Kidney epithelial cell (primary cell): ENCODE measurements around the gene KCNJ4. TPM values are rescaled to one million over a fixed set of nuclear protein-coding genes. Genes with fewer than 3 reads are reported as not detected.

Source experiments
- DNase-seq: peaks from one replicate; pipeline ENCODE4 v3.0.0-alpha.2; 2010; ENCODE audit warnings: low read depth
- H3K27me3 ChIP-seq: 2 replicates; pipeline ENCODE4 v1.6.0; 2011; ENCODE audit warnings: low read length; ENCODE audit not compliant: control insufficient read depth, insufficient read depth
- H3K36me3 ChIP-seq: 2 replicates; pipeline ENCODE4 v1.5.1; 2011; ENCODE audit warnings: low read length; ENCODE audit not compliant: control insufficient read depth, insufficient read depth
- H3K4me3 ChIP-seq: 2 replicates; pipeline ENCODE4 v1.5.1; 2011; ENCODE audit warnings: low read depth, mild to moderate bottlenecking, control low read depth, low read length
- CTCF ChIP-seq: IDR thresholded peaks from 2 replicates; pipeline ENCODE4 v1.5.1; 2011; ENCODE audit warnings: mild to moderate bottlenecking, moderate library complexity, low read length, control low read depth, inconsistent platforms; ENCODE audit not compliant: insufficient read depth, poor library complexity, severe bottlenecking
- total RNA-seq: library from RNA; depleted of rRNA; stranded (reverse); fragments of >200 nt; gene quantifications from 2 replicates; pipeline ENCODE4 v1.2.3, GENCODE V29; 2015

Gene KCNJ4
- total RNA-seq, 1 donor from 2014 or later, result not detected

- H3K27me3 ChIP-seq, result peaks cover 2% of the 10 kb centered on the region
- no peak for TF ChIP-seq CTCF
- no peaks in the 10 kb centered on the region for H3K36me3 ChIP-seq
- DNase-seq, result no peak
- no peak overlapping the region for H3K4me3 ChIP-seq
Measured at GRCh38 chr22:38418589-38418988, 36.4 kb downstream of the KCNJ4 start.

- no peak for DNase-seq
- no peak for TF ChIP-seq CTCF
- H3K27me3 ChIP-seq, result peaks cover 7% of the 10 kb centered on the region
- H3K36me3 ChIP-seq, result no peaks in the 10 kb centered on the region
- no peak overlapping the region for H3K4me3 ChIP-seq
Measured at GRCh38 chr22:38417252-38418060, 37.5 kb downstream of the KCNJ4 start.

DNA sequence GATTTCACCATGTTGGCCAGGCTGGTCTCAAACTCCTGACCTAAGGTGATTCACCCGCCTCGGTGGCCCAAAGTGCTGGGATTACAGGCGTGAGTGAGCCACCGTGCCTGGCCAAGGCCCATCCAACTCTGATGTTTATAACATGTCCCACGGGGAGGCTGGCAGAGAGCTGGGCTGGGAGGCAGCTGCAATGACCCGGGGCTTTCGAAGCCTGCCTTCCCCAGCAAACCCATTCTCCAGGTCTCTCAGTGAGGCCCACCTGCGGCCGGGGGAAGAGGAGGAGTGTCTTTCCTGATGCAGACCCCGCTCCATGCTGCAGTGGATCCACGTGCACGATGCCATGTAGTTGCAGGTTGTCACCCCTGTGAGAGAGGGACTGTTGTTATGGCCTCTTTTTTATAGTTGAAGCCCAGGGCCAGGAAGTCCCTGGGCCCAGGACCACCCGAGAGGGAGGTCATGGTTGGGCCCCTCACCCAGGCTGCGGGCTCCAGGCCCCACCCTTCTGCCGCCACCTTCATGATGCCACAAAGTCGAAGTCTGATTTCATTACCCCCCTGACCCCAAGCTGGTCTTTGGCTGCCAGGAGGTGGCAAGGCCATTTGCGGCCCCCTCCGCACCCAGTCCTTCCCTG is 38.3 kb downstream of the KCNJ4 start:
- Histone ChIP-seq H3K4me3 (no peak overlapping the region), H3K27me3 (peaks cover 10% of the 10 kb centered on the region), H3K36me3 (no peaks in the 10 kb centered on the region)
- no peak for TF ChIP-seq CTCF
- DNase-seq, result no peak

- no peaks in the 10 kb centered on the region for H3K36me3 ChIP-seq
- H3K27me3 ChIP-seq, result peaks cover 10% of the 10 kb centered on the region
- H3K4me3 ChIP-seq, result no peak overlapping the region
- DNase-seq, result no peak
- TF ChIP-seq CTCF, result no peak
Measured at GRCh38 chr22:38415561-38416321, 39.3 kb downstream of the KCNJ4 start.

DNA sequence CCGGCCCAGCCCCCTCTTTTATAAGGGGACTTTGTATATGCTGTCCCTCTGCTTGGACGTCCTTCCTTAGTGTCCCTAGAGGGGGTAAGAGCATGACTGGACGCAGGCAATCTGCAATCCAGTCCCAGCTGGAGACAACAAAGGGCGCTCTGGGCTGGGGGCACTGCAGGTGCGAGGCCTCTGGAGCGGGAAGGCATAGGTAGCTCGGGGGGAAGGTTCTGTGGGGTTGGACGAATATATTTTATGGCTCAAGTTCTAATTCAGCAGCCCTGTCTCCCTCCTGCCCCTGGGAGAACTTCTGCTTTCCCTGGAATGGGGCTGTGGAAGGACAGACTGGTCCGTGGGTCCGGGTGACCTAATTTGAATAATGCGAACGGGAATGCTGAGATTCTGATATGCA is 40.0 kb downstream of the KCNJ4 start:
- Histone ChIP-seq H3K4me3 (no peak overlapping the region), H3K36me3 (no peaks in the 10 kb centered on the region), H3K27me3 (peaks cover 10% of the 10 kb centered on the region)
- no peak for DNase-seq
- no peak for TF ChIP-seq CTCF
